ENCODE data around the gene STK39. TPM values are rescaled to one million over a fixed set of nuclear protein-coding genes. Genes with fewer than 3 reads are reported as not detected.

STK39 gene
- total RNA-seq, 1 donor from 2014 or later = 40.5 TPM

GRCh38 chr2:167962436-167963226 is 284.8 kb downstream of the STK39 start:
- DNase-seq (ENCODE audit: low spot score) = no peak

DNA sequence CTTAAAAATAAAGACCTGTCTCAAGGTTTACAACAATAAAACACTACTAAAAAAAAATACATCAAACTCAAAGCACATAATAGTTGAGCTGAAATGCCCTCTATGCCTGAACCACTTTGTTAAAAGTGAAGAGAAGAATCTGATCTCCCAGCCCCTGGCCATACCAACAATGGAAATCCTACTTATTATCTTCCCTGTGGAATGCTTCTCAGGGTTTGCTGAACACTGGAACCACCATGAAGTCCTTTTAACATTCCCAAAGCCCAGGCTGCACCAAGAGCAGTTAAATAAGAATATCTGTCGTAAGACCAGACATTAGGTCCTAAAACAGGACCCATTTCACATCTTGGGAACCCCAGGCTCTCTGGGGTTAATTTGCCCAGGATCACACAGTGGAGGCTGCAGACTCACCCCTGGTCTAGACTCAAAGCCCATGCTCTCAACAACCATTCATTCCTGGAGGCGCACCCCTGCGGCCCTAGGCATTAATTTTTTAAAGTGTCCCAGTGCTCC is 285.8 kb downstream of the STK39 start:
- no peak for DNase-seq (ENCODE audit: low spot score)

DNA sequence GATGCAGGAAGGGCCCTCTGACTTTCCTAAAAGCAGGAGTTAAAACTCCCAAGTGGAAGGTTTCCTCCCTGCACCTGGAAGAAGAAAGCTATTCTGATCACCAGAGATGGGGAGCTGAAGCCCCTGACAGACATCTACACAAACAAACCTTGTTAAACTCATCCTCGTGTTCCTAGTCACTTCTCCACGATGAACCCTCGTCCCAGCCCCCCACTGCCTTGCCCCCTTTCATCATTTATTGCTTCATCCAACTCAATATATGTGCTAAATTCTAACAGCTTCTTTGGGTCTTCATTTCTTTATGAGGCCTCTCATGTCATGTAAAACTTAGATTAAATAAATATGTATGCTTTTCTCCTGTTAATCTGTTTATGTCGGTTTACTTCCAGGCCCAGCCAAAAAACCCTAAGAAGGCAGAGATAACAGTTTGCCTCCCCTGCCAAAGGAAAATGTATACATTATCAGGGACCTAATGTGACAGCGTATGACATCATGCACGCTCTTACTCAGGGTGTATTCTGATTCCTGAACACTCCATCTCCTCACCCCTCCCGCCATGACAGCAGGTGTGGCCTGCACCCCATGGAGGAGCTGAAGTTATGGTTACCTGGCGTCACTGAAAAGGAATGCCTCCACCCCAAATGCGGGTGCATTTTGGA is 287.2 kb downstream of the STK39 start:
- no peak for DNase-seq (ENCODE audit: low spot score)

GRCh38 chr2:167957662-167958061 is 289.7 kb downstream of the STK39 start:
- no peak for DNase-seq (ENCODE audit: low spot score)

- DNase-seq (ENCODE audit: low spot score) = no peak
These were observed 292.0 kb downstream of the STK39 start for GRCh38 chr2:167955264-167955906.

DNA sequence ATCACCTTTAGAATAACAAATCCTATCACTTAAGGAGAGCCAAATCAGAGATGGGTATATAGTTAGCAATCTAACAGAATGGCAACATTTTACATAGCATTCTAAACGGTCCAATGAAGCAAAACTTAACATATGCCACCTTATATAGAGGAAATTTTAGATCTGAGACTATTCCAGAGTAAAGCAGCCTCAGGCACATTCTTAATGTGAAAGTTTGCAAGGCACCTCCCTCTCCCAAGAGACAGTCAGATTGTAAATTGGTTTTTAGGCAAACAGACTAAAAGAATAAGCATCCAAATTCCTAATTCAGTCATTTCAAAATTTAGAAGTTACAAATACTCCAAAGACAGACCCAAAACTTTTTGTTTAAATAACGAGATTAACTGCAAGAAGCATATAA is 292.9 kb downstream of the STK39 start:
- DNase-seq (ENCODE audit: low spot score) = no peak

- no peak for DNase-seq (ENCODE audit: low spot score)
These were observed 293.6 kb downstream of the STK39 start for GRCh38 chr2:167953776-167954175.

GRCh38 chr2:167950571-167950970 is 296.8 kb downstream of the STK39 start:
- no peak for DNase-seq (ENCODE audit: low spot score)

DNA sequence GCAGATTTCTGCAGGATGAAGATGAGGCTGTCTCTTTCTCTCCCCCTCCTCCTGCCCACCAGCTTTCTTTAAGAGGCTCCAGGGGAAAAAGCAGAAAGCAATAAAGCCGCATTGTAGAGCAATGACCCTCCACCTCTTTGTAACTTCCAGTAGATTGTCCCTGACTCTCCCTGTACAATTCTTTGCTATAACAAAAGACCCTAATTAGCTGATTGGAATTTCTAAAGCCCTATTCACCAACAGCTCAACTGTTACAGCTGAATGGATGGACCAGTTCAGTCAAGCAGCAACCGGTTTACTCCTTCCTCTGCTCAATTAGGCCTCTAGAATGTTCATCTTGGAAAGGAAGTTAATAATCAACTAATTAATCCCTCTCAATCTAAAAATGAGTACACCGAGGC is 301.0 kb downstream of the STK39 start:
- no peak for DNase-seq (ENCODE audit: low spot score)

- DNase-seq (ENCODE audit: low spot score) = no peak
These were observed 301.6 kb downstream of the STK39 start for GRCh38 chr2:167945660-167946368.

GRCh38 chr2:167944825-167945659 is 302.4 kb downstream of the STK39 start:
- no peak for DNase-seq (ENCODE audit: low spot score)

DNA sequence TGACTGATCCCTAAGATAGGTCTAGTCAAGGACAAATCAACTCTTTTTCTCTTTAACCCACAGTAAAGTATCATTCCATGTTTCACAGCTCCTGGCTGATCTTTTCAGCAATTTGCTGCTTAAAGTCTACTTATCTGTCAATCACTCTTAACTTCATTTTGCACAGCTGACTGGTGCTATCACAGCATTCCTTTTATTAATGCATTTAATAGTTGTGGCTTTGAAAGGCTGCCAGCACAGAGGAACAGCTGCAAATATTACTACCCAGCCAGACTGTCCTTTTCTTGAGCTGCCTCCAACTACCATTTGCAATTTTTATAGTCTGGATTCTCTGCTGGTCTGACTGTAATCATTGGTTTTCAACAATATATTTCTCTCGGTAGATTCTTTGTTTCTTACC is 303.5 kb downstream of the STK39 start:
- DNase-seq (ENCODE audit: low spot score) = no peak

- no peak for DNase-seq (ENCODE audit: low spot score)
These were observed 304.0 kb downstream of the STK39 start for GRCh38 chr2:167943368-167943767.

- DNase-seq (ENCODE audit: low spot score) = no peak
These were observed 304.9 kb downstream of the STK39 start for GRCh38 chr2:167942366-167943081.

GRCh38 chr2:167941604-167942003 is 305.8 kb downstream of the STK39 start:
- DNase-seq (ENCODE audit: low spot score) = no peak

DNA sequence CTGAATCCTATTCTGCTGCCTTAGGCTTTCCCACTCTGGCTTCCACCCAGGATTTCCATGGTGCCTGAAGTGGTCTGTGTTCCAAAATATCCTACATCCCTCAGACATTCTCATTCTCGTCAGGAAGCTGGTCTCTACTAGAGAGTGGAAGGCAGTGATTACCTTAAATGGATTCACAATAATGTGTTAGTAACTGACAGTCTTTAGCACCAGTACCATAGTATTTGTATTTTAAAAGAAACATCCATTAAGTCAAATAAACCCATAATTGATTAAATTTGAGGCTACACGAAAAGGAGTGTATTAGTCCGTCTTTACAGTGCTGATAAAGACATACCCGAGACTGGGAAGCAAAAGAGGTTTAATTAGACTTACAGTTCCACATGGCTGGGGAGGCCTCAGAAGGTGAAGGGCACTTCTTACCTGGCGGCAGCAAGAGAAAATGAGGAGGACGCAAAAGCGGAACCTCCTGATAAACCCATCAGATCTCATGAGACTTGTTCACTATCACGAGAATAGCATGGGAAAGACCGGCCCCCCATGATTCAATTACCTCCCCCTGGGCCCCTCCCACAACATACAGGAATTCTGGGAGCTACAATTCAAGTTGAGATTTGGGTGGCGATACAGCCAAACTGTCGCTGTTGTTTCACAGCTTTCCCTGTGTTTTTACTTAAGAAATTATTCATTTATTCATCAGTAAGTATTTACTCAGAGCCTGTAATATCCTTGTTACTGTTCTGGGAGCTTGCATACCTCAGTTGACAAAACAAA is 306.5 kb downstream of the STK39 start:
- no peak for DNase-seq (ENCODE audit: low spot score)

DNA sequence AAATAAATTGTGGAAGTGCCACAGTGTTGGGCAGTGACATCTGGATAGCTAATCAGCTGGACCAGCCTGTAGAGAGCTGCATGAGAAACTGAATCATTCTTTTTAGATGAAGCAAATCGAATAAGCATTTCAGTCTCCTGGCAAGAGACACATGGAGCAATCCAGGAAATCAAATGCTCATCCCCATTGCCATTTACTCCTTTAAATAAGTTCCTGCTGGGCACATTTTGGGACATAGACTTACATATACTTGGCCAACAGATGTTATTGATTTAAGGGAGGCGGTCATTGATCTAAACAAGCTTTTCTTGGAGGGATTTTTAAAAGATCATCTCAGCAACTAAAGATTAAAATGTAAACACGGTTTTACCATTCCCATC is 307.1 kb downstream of the STK39 start:
- DNase-seq (ENCODE audit: low spot score) = no peak

GRCh38 chr2:167939514-167940345 is 307.7 kb downstream of the STK39 start:
- no peak for DNase-seq (ENCODE audit: low spot score)
